Spinal cord (tissue), 10 donors: Measurements from ENCODE around the gene SYCE3. TPM values are rescaled to one million over a fixed set of nuclear protein-coding genes. Genes with fewer than 3 reads are reported as not detected.

Source experiments
- DNase-seq, 6 donors: peaks; one replicate each; pipeline versions ENCODE4 v3.0.0 to v3.0.0-alpha.2; 2013 to 2015; ENCODE audit warnings: low spot score in 6 of 6, low read depth in 4 of 6
- H3K27ac ChIP-seq: one replicate; pipeline ENCODE4 v1.5.1; 2013; ENCODE audit warnings: low read depth, low read length, control low read depth
- H3K27me3 ChIP-seq: one replicate; pipeline ENCODE4 v1.6.1; 2013; ENCODE audit warnings: low read length; ENCODE audit not compliant: control insufficient read depth, insufficient read depth
- H3K36me3 ChIP-seq: one replicate; pipeline ENCODE4 v1.6.1; 2013; ENCODE audit warnings: low read length; ENCODE audit not compliant: control insufficient read depth, insufficient read depth
- H3K4me1 ChIP-seq: one replicate; pipeline ENCODE4 v1.6.1; 2013; ENCODE audit warnings: low read length; ENCODE audit not compliant: control insufficient read depth, insufficient read depth
- H3K4me3 ChIP-seq: one replicate; pipeline ENCODE4 v1.5.1; 2013; ENCODE audit warnings: low read depth, low read length, control low read depth
- H3K9me3 ChIP-seq: one replicate; pipeline ENCODE4 v1.6.1; 2013; ENCODE audit warnings: low read length; ENCODE audit not compliant: control insufficient read depth, insufficient read depth
- WGBS: methylation state at CpG from one replicate; pipeline ENCODE4 v1.1.5; 2013; ENCODE audit warnings: missing lambda C conversion rate; ENCODE audit not compliant: insufficient coverage; 5-methylcytosine and 5-hydroxymethylcytosine counted together
- polyA plus RNA-seq, 2 donors: library from polyadenylated mRNA; unstranded; fragments of 120-200 nt; gene quantifications; one replicate each; pipeline ENCODE4 v1.2.1, GENCODE V29; 2013; ENCODE audit not compliant: insufficient read length in 2 of 2
- total RNA-seq, 2 donors: library from RNA; depleted of rRNA in 1 of 2; stranded (reverse); fragments of 120-200 nt in 1 of 2; fragments of >200 nt in 1 of 2; gene quantifications; one replicate each; pipeline versions ENCODE4 v1.2.3 to v1.2.4, GENCODE V29; 2013 to 2014
- donor health status: healthy.

Gene SYCE3
- total and polyA plus RNA-seq, 4 donors, result 0.66 TPM; not detected in 3

DNA sequence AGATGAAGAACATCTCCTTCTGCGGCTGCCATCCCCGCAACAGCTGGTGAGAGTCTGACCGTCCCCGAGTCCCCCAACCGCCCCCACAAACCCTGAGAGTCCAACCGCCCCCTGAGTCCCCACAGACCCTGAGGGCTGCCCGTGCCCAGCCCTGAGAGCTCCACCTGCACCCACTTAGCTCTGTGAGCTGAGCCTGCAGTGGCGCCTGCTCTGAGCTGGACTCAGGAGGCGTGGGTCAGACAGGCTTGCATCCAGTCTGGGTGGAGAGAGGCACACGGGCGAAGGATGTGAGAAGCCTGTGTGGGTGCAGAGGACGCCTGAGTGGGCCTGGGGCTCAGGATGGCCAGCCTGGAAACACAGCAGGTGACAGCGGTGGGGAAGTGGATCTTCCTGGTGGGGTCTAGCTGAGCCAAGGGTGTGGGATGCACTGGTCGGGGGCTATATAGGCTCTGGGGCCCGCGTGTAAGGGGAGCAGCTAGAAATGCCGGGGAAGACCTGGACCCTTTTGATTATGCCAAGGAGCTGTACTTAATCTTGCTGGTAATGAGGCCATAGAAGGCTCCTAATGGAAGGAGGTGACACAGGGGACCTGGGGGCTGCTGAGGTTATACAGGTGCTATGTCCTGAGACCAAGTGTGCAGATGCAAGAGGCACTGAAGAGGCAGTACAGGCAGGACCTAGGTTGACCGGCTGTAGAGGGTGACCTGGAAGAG lies 44.4 kb upstream of the SYCE3 start:
- Histone ChIP-seq H3K4me1 (peaks cover 9% of the 10 kb centered on the region), H3K9me3 (no peaks in the 10 kb centered on the region), H3K4me3 (no peak overlapping the region), H3K36me3 (peaks cover 94% of the 10 kb centered on the region), H3K27ac (no peak overlapping the region), H3K27me3 (no peaks in the 10 kb centered on the region)
- no peak for DNase-seq
- 79% methylated on average over 16 of the region's 18 CpGs for WGBS

- Histone ChIP-seq H3K27ac (no peak overlapping the region), H3K4me1 (peaks cover 16% of the 10 kb centered on the region), H3K9me3 (no peaks in the 10 kb centered on the region), H3K36me3 (peaks cover 88% of the 10 kb centered on the region), H3K27me3 (no peaks in the 10 kb centered on the region), H3K4me3 (no peak overlapping the region)
- DNase-seq, result no peak
- WGBS, result 66% methylated on average over 12 of the region's 19 CpGs
Observed at GRCh38 chr22:50606165-50606945, 43.6 kb upstream of the SYCE3 start.

- no peaks in the 10 kb centered on the region for H3K27me3 ChIP-seq
- DNase-seq, result no peak
- H3K4me1 ChIP-seq, result peaks cover 21% of the 10 kb centered on the region
- peaks cover 80% of the 10 kb centered on the region for H3K36me3 ChIP-seq
- H3K27ac ChIP-seq, result no peak overlapping the region
- WGBS, result 78% methylated on average over 20 of the region's 20 CpGs
- no peaks in the 10 kb centered on the region for H3K9me3 ChIP-seq
- H3K4me3 ChIP-seq, result no peak overlapping the region
Observed at GRCh38 chr22:50605613-50606074, 42.9 kb upstream of the SYCE3 start.

GRCh38 chr22:50605002-50605612 lies 42.4 kb upstream of the SYCE3 start:
- Histone ChIP-seq H3K9me3 (no peaks in the 10 kb centered on the region), H3K27ac (no peak overlapping the region), H3K4me3 (no peak overlapping the region), H3K27me3 (no peaks in the 10 kb centered on the region), H3K36me3 (peaks cover 75% of the 10 kb centered on the region), H3K4me1 (peaks cover 22% of the 10 kb centered on the region)
- DNase-seq, result no peak
- 91% methylated on average over 12 of the region's 23 CpGs for WGBS

GRCh38 chr22:50604256-50605001 lies 41.7 kb upstream of the SYCE3 start:
- Histone ChIP-seq H3K36me3 (peaks cover 68% of the 10 kb centered on the region), H3K9me3 (no peaks in the 10 kb centered on the region), H3K4me3 (no peak overlapping the region), H3K4me1 (peaks cover 28% of the 10 kb centered on the region), H3K27me3 (no peaks in the 10 kb centered on the region), H3K27ac (no peak overlapping the region)
- 61% methylated on average over 92 of the region's 103 CpGs for WGBS
- DNase-seq, result no peak

DNA sequence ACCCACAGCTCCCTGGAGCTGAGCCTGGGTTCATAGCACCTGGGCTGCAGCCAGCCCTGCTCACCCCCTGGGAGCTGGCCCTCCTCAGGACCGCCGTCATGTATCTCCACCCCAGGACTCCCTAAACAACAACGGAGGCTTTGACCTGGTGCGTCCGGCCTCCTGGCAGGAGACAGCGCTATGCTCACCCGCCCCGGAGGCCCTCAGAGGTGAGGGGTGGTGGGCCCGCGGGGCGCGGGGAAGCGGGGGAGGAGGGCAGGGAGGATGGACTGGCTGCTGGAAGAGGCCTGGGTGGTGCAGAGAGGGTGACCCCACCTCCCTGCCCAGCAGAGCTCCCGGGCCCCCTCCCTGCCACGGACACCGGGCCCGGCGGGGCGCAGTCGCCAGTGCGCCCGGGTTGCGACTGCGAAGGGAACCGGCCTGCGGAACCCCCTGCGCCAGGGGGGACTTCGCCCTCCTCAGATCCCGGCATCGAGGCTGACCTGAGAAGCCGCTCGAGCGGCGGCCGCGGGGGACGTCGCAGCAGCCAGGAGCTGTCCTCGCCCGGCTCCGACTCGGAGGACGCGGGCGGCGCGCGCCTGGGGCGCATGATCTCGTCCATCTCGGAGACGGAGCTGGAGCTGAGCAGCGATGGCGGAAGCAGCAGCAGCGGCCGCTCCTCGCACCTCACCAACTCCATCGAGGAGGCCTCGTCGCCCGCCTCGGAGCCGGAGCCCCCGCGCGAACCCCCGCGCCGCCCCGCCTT lies 41.0 kb upstream of the SYCE3 start:
- peaks cover 61% of the 10 kb centered on the region for H3K36me3 ChIP-seq
- H3K4me3 ChIP-seq, result no peak overlapping the region
- H3K4me1 ChIP-seq, result peaks cover 29% of the 10 kb centered on the region
- no peaks in the 10 kb centered on the region for H3K9me3 ChIP-seq
- H3K27ac ChIP-seq, result no peak overlapping the region
- WGBS, result 49% methylated on average over 67 of the region's 70 CpGs
- no peak for DNase-seq
- no peaks in the 10 kb centered on the region for H3K27me3 ChIP-seq

GRCh38 chr22:50602338-50602700 lies 39.6 kb upstream of the SYCE3 start:
- H3K36me3 ChIP-seq, result peaks cover 47% of the 10 kb centered on the region
- H3K9me3 ChIP-seq, result no peaks in the 10 kb centered on the region
- H3K27ac ChIP-seq, result no peak overlapping the region
- H3K4me1 ChIP-seq, result peaks cover 29% of the 10 kb centered on the region
- H3K4me3 ChIP-seq, result no peak overlapping the region
- no peak for DNase-seq
- no peaks in the 10 kb centered on the region for H3K27me3 ChIP-seq
- 13% methylated on average over 2 of the region's 2 CpGs for WGBS

- no peaks in the 10 kb centered on the region for H3K9me3 ChIP-seq
- no peak overlapping the region for H3K4me3 ChIP-seq
- no peak for DNase-seq
- no peaks in the 10 kb centered on the region for H3K27me3 ChIP-seq
- H3K4me1 ChIP-seq, result peaks cover 29% of the 10 kb centered on the region
- peaks cover 47% of the 10 kb centered on the region for H3K36me3 ChIP-seq
- H3K27ac ChIP-seq, result no peak overlapping the region
- 47% methylated on average over 11 of the region's 12 CpGs for WGBS
Observed at GRCh38 chr22:50601669-50602337, 39.1 kb upstream of the SYCE3 start.
